HPDE6-E6E7 (cell line): Measurements from ENCODE around the gene MBD1.
A peak's percentile ranks its signal among the peaks of the same experiment; 100 is the strongest.
"Not testable (repeated sequence)": the region's sequence is repeated elsewhere in the genome, so short reads cannot be mapped to it uniquely, and the experiment has no call there.

Source experiments
- DNase-seq: peaks from one replicate; pipeline ENCODE4 v3.0.0; 2011; ENCODE audit warnings: missing footprints; ENCODE audit errors: extremely low spot score

MBD1 gene

GRCh38 chr18:50281295-50281971 lies at the start of gene MBD1:
TSS of gene MBD1 (minus strand) at chr18:50281523. CDS start at chr18:50279992, 1,531 bp downstream.
- peak; percentile 93 for DNase-seq

- no peak for DNase-seq
These were observed 48.9 kb upstream of the MBD1 start for GRCh38 chr18:50330176-50330575.

- no peak for DNase-seq
These were observed 46.7 kb upstream of the MBD1 start for GRCh38 chr18:50327983-50328382.

- DNase-seq: no peak
These were observed 39.4 kb upstream of the MBD1 start for GRCh38 chr18:50320719-50321118.

GRCh38 chr18:50315100-50315871 lies 34.0 kb upstream of the MBD1 start:
- DNase-seq: no peak

- no peak for DNase-seq
These were observed 32.6 kb upstream of the MBD1 start for GRCh38 chr18:50313873-50314460.

- no peak for DNase-seq
These were observed 31.8 kb upstream of the MBD1 start for GRCh38 chr18:50313031-50313607.

GRCh38 chr18:50312296-50313030 lies 31.1 kb upstream of the MBD1 start:
- no peak for DNase-seq

- no peak for DNase-seq
These were observed 30.3 kb upstream of the MBD1 start for GRCh38 chr18:50311650-50312049.

GRCh38 chr18:50310080-50310479 lies 28.8 kb upstream of the MBD1 start:
- DNase-seq: no peak

- DNase-seq: not testable (repeated sequence)
These were observed 27.5 kb upstream of the MBD1 start for GRCh38 chr18:50308851-50309250.

GRCh38 chr18:50307738-50308470 lies 26.6 kb upstream of the MBD1 start:
- peak; percentile 98 for DNase-seq

GRCh38 chr18:50307400-50307737 lies 26.0 kb upstream of the MBD1 start:
- DNase-seq: no peak

- DNase-seq: no peak
These were observed 25.6 kb upstream of the MBD1 start for GRCh38 chr18:50306944-50307343.

GRCh38 chr18:50301074-50301473 lies 19.8 kb upstream of the MBD1 start:
- no peak for DNase-seq

- no peak for DNase-seq
These were observed 18.5 kb upstream of the MBD1 start for GRCh38 chr18:50299626-50300388.

GRCh38 chr18:50298443-50299284 lies 17.3 kb upstream of the MBD1 start:
- no peak for DNase-seq

- DNase-seq: peak; percentile 65
These were observed 16.5 kb upstream of the MBD1 start for GRCh38 chr18:50297621-50298442.

GRCh38 chr18:50293039-50293438 lies 11.7 kb upstream of the MBD1 start:
- DNase-seq: no peak
